HG02943 (cell line): ENCODE results near the gene ONECUT1.
"Not testable (repeated sequence)": the region's sequence is repeated elsewhere in the genome, so short reads cannot be mapped to it uniquely, and the experiment has no call there.

Experiments
- ATAC-seq: cut with Tn5 transposase; IDR thresholded peaks from one replicate; pipeline ENCODE4 v1.9.1; 2021; ENCODE audit warnings: mild to moderate bottlenecking, low read depth, moderate library complexity; ENCODE audit not compliant: unreplicated experiment

Gene ONECUT1

GRCh38 chr15:52790169-52790708 lies at the start of gene ONECUT1:
Gene ONECUT1 (minus strand): TSS chr15:52790336. CDS start chr15:52789884, 452 bp downstream.
- ATAC-seq: peak; percentile 73

GRCh38 chr15:52834379-52834778 lies 44.2 kb upstream of the ONECUT1 start:
- ATAC-seq: no peak

GRCh38 chr15:52824169-52824942 lies 34.2 kb upstream of the ONECUT1 start:
- not testable (repeated sequence) for ATAC-seq

- ATAC-seq: no peak
Observed at GRCh38 chr15:52822475-52822874, 32.3 kb upstream of the ONECUT1 start.

GRCh38 chr15:52819253-52819652 lies 29.1 kb upstream of the ONECUT1 start:
- no peak for ATAC-seq

- not testable (repeated sequence) for ATAC-seq
Observed at GRCh38 chr15:52815899-52816298, 25.8 kb upstream of the ONECUT1 start.

- no peak for ATAC-seq
Observed at GRCh38 chr15:52808996-52809395, 18.9 kb upstream of the ONECUT1 start.

GRCh38 chr15:52808441-52808840 lies 18.3 kb upstream of the ONECUT1 start:
- no peak for ATAC-seq

- ATAC-seq: no peak
Observed at GRCh38 chr15:52806284-52806655, 16.1 kb upstream of the ONECUT1 start.

- ATAC-seq: no peak
Observed at GRCh38 chr15:52805351-52806283, 15.5 kb upstream of the ONECUT1 start.

- no peak for ATAC-seq
Observed at GRCh38 chr15:52804526-52805081, 14.5 kb upstream of the ONECUT1 start.

- no peak for ATAC-seq
Observed at GRCh38 chr15:52803467-52804306, 13.6 kb upstream of the ONECUT1 start.

GRCh38 chr15:52803108-52803466 lies 13.0 kb upstream of the ONECUT1 start:
- no peak for ATAC-seq

GRCh38 chr15:52802110-52802509 lies 12.0 kb upstream of the ONECUT1 start:
- no peak for ATAC-seq

GRCh38 chr15:52801748-52802085 lies 11.6 kb upstream of the ONECUT1 start:
- no peak for ATAC-seq

GRCh38 chr15:52800828-52801747 lies 11.0 kb upstream of the ONECUT1 start:
- no peak for ATAC-seq

- no peak for ATAC-seq
Observed at GRCh38 chr15:52799145-52799811, 9.1 kb upstream of the ONECUT1 start.

GRCh38 chr15:52798529-52799101 lies 8.5 kb upstream of the ONECUT1 start:
- no peak for ATAC-seq
